BLaER1 (cell line): ENCODE measurements around the gene OR51A7.

Experiments
- H3K27ac ChIP-seq: shearing (Covaris generic); formaldehyde crosslinking; 2 replicates; pipeline ENCODE4 v1.8.1; 2022
- H3K27me3 ChIP-seq: shearing (Covaris generic); formaldehyde crosslinking; 2 replicates; pipeline ENCODE4 v1.8.1; 2022
- H3K36me3 ChIP-seq: shearing (Covaris generic); formaldehyde crosslinking; 2 replicates; pipeline ENCODE4 v1.8.1; 2022
- H3K4me1 ChIP-seq: shearing (Covaris generic); formaldehyde crosslinking; 2 replicates; pipeline ENCODE4 v1.8.1; 2022
- H3K4me2 ChIP-seq: shearing (Covaris generic); formaldehyde crosslinking; 2 replicates; pipeline ENCODE4 v1.8.1; 2022
- H3K4me3 ChIP-seq: shearing (Covaris generic); formaldehyde crosslinking; 2 replicates; pipeline ENCODE4 v1.8.1; 2022
- H3K9ac ChIP-seq: shearing (Covaris generic); formaldehyde crosslinking; 2 replicates; pipeline ENCODE4 v1.8.1; 2022
- H3K9me3 ChIP-seq: shearing (Covaris generic); formaldehyde crosslinking; 2 replicates; pipeline ENCODE4 v1.8.1; 2022
- H4K20me1 ChIP-seq: shearing (Covaris generic); formaldehyde crosslinking; 2 replicates; pipeline ENCODE4 v1.8.1; 2022
- Cebpa-rat ChIP-seq: shearing (Covaris generic); IDR thresholded peaks from 2 replicates; pipeline ENCODE4 v1.8.1; 2022

OR51A7 gene

GRCh38 chr11:4887591-4887990 lies 16.0 kb upstream of the OR51A7 start:
- Histone ChIP-seq H3K4me3 (no peak overlapping the region), H3K36me3 (no peaks in the 10 kb centered on the region), H3K27ac (no peak overlapping the region), H3K27me3 (no peaks in the 10 kb centered on the region), H3K4me1 (peaks cover 6% of the 10 kb centered on the region), H3K4me2 (no peak overlapping the region), H3K9ac (no peak overlapping the region), H3K9me3 (no peaks in the 10 kb centered on the region), H4K20me1 (no peaks in the 10 kb centered on the region)
- TF ChIP-seq Cebpa-rat: no peak

- H4K20me1 ChIP-seq: no peaks in the 10 kb centered on the region
- no peak overlapping the region for H3K4me3 ChIP-seq
- no peak overlapping the region for H3K9ac ChIP-seq
- no peak for TF ChIP-seq Cebpa-rat
- no peak overlapping the region for H3K4me2 ChIP-seq
- H3K9me3 ChIP-seq: no peaks in the 10 kb centered on the region
- H3K4me1 ChIP-seq: peaks cover 9% of the 10 kb centered on the region
- no peak overlapping the region for H3K27ac ChIP-seq
- H3K36me3 ChIP-seq: no peaks in the 10 kb centered on the region
- no peaks in the 10 kb centered on the region for H3K27me3 ChIP-seq
Observed at GRCh38 chr11:4890279-4890678, 13.3 kb upstream of the OR51A7 start.

- Histone ChIP-seq H3K9ac (no peak overlapping the region), H3K4me2 (peak overlapping the region; percentile 17; the same call in 1 of the 2 replicates), H3K9me3 (no peaks in the 10 kb centered on the region), H3K4me3 (no peak overlapping the region), H3K4me1 (peaks cover 27% of the 10 kb centered on the region), H3K27ac (no peak overlapping the region), H3K36me3 (no peaks in the 10 kb centered on the region), H4K20me1 (no peaks in the 10 kb centered on the region), H3K27me3 (no peaks in the 10 kb centered on the region)
- no peak for TF ChIP-seq Cebpa-rat
Observed at GRCh38 chr11:4891996-4892640, 11.5 kb upstream of the OR51A7 start.

GRCh38 chr11:4916581-4916980 lies 13.0 kb downstream of the OR51A7 start:
- Histone ChIP-seq H3K9ac (no peak overlapping the region), H3K4me1 (no peaks in the 10 kb centered on the region), H3K36me3 (no peaks in the 10 kb centered on the region), H3K27ac (no peak overlapping the region), H3K4me3 (no peak overlapping the region), H3K9me3 (no peaks in the 10 kb centered on the region), H3K4me2 (no peak overlapping the region), H3K27me3 (no peaks in the 10 kb centered on the region), H4K20me1 (no peaks in the 10 kb centered on the region)
- no peak for TF ChIP-seq Cebpa-rat

GRCh38 chr11:4919250-4919649 lies 15.7 kb downstream of the OR51A7 start, which contains the start of gene OR51G2:
Gene OR51G2 (minus strand): TSS chr11:4919350. CDS start chr11:4915663, 3,687 bp downstream.
- no peak for TF ChIP-seq Cebpa-rat
- Histone ChIP-seq H3K9me3 (no peaks in the 10 kb centered on the region), H3K9ac (no peak within 1 kb of the TSS), H3K27me3 (no peaks in the 10 kb centered on the region), H4K20me1 (no peaks in the 10 kb centered on the region), H3K4me3 (no peak within 1 kb of the TSS), H3K36me3 (no peaks in the 10 kb centered on the region), H3K4me1 (no peaks in the 10 kb centered on the region), H3K4me2 (no peak within 1 kb of the TSS), H3K27ac (no peak within 1 kb of the TSS)

GRCh38 chr11:4921796-4922195 lies 18.2 kb downstream of the OR51A7 start:
- Histone ChIP-seq H3K4me3 (no peak overlapping the region), H3K4me1 (no peaks in the 10 kb centered on the region), H3K27ac (no peak overlapping the region), H3K9ac (no peak overlapping the region), H3K36me3 (no peaks in the 10 kb centered on the region), H3K27me3 (no peaks in the 10 kb centered on the region), H3K4me2 (no peak overlapping the region), H3K9me3 (no peaks in the 10 kb centered on the region), H4K20me1 (no peaks in the 10 kb centered on the region)
- TF ChIP-seq Cebpa-rat: no peak

GRCh38 chr11:4922304-4922703 lies 18.7 kb downstream of the OR51A7 start:
- no peaks in the 10 kb centered on the region for H3K36me3 ChIP-seq
- no peak overlapping the region for H3K4me2 ChIP-seq
- no peak overlapping the region for H3K4me3 ChIP-seq
- no peaks in the 10 kb centered on the region for H3K27me3 ChIP-seq
- no peaks in the 10 kb centered on the region for H4K20me1 ChIP-seq
- H3K9ac ChIP-seq: no peak overlapping the region
- no peaks in the 10 kb centered on the region for H3K9me3 ChIP-seq
- no peak for TF ChIP-seq Cebpa-rat
- H3K27ac ChIP-seq: no peak overlapping the region
- no peaks in the 10 kb centered on the region for H3K4me1 ChIP-seq

GRCh38 chr11:4924239-4924638 lies 20.7 kb downstream of the OR51A7 start, which contains the start of gene OR51G1:
Gene OR51G1 (minus strand): TSS chr11:4924339. CDS start chr11:4924339, 0 bp downstream.
- Histone ChIP-seq H3K4me1 (no peaks in the 10 kb centered on the region), H3K9me3 (no peaks in the 10 kb centered on the region), H3K4me2 (no peak within 1 kb of the TSS), H3K27me3 (no peaks in the 10 kb centered on the region), H3K9ac (no peak within 1 kb of the TSS), H3K4me3 (no peak within 1 kb of the TSS), H3K27ac (no peak within 1 kb of the TSS), H4K20me1 (no peaks in the 10 kb centered on the region), H3K36me3 (no peaks in the 10 kb centered on the region)
- no peak for TF ChIP-seq Cebpa-rat

- no peaks in the 10 kb centered on the region for H3K27me3 ChIP-seq
- no peaks in the 10 kb centered on the region for H3K9me3 ChIP-seq
- H3K27ac ChIP-seq: no peak overlapping the region
- H4K20me1 ChIP-seq: no peaks in the 10 kb centered on the region
- no peak overlapping the region for H3K9ac ChIP-seq
- TF ChIP-seq Cebpa-rat: no peak
- no peak overlapping the region for H3K4me2 ChIP-seq
- no peak overlapping the region for H3K4me3 ChIP-seq
- H3K36me3 ChIP-seq: no peaks in the 10 kb centered on the region
- no peaks in the 10 kb centered on the region for H3K4me1 ChIP-seq
Observed at GRCh38 chr11:4926608-4927007, 23.0 kb downstream of the OR51A7 start.

GRCh38 chr11:4932751-4933150 lies 29.2 kb downstream of the OR51A7 start:
- no peak for TF ChIP-seq Cebpa-rat

More at GRCh38 chr11:4932751-4933150, 29.2 kb downstream of the OR51A7 start:
- H3K27me3 ChIP-seq: no peaks in the 10 kb centered on the region
- H3K9me3 ChIP-seq: no peaks in the 10 kb centered on the region
- no peak overlapping the region for H3K9ac ChIP-seq
- no peak overlapping the region for H3K4me2 ChIP-seq
- H3K36me3 ChIP-seq: no peaks in the 10 kb centered on the region
- no peaks in the 10 kb centered on the region for H3K4me1 ChIP-seq
- no peak overlapping the region for H3K27ac ChIP-seq
- no peaks in the 10 kb centered on the region for H4K20me1 ChIP-seq
- H3K4me3 ChIP-seq: no peak overlapping the region
